Common myeloid progenitor, CD34-positive (primary cell): ENCODE data around the gene DOCK1.

Experiments
- CTCF ChIA-PET: fragments of 350-600 bp; sonication (Branson Sonifier 250); formaldehyde crosslinking; loops from one replicate; lab custom pipeline; 2021; ENCODE audit warnings: antibody characterized with exemption; lab: Charles Lee
- POLR2A ChIA-PET: fragments of 350-600 bp; sonication (Branson Sonifier 250); formaldehyde crosslinking; loops from one replicate; lab custom pipeline; 2021; ENCODE audit warnings: antibody characterized with exemption; lab: Charles Lee
- DNase-seq, 3 donors: peaks; one replicate each; pipeline versions ENCODE4 v3.0.0 to v3.0.0-alpha.2; 2013
- H3K27ac ChIP-seq, 2 experiments: 1 replicate in 1 of 2; 2 replicates in 1 of 2; pipeline ENCODE4 v1.7.0; 2013; ENCODE audit warnings: inconsistent platforms in 2 of 2, low read length in 2 of 2, mild to moderate bottlenecking in 2 of 2, low read depth in 1 of 2, moderate library complexity in 1 of 2; ENCODE audit not compliant: severe bottlenecking in 2 of 2, insufficient read depth in 1 of 2, poor library complexity in 1 of 2
- H3K27me3 ChIP-seq, 5 experiments: replicated peaks in 2 of 5; 1 replicate in 3 of 5; 2 replicates in 2 of 5; pipeline versions ENCODE4 v1.6.1 to v1.7.0; 2013; ENCODE audit warnings: low read length in 4 of 5, mild to moderate bottlenecking in 2 of 5, moderate library complexity in 2 of 5, inconsistent platforms in 1 of 5; ENCODE audit not compliant: insufficient read depth in 5 of 5, control insufficient read depth in 4 of 5
- H3K36me3 ChIP-seq, 4 experiments: 1 replicate in 2 of 4; 2 replicates in 2 of 4; pipeline versions ENCODE4 v1.6.1 to v1.7.0; 2013; ENCODE audit warnings: low read length in 3 of 4, control low read depth in 1 of 4, mild to moderate bottlenecking in 1 of 4; ENCODE audit not compliant: control insufficient read depth in 4 of 4, insufficient read depth in 4 of 4
- H3K4me1 ChIP-seq, 4 experiments: 1 replicate in 3 of 4; 2 replicates in 1 of 4; pipeline versions ENCODE4 v1.6.1 to v1.7.1; 2013; ENCODE audit warnings: low read length in 3 of 4, mild to moderate bottlenecking in 3 of 4, control low read depth in 1 of 4, inconsistent platforms in 1 of 4, moderate library complexity in 1 of 4; ENCODE audit not compliant: control insufficient read depth in 4 of 4, insufficient read depth in 4 of 4; ENCODE audit errors: control extremely low read depth in 1 of 4
- H3K4me3 ChIP-seq, 7 experiments: 1 replicate in 4 of 7; 2 replicates in 3 of 7; pipeline versions ENCODE4 v1.5.1 to v1.7.0; 2013; ENCODE audit warnings: mild to moderate bottlenecking in 7 of 7, low read length in 6 of 7, moderate library complexity in 6 of 7, inconsistent platforms in 2 of 7, low read depth in 2 of 7, control low read depth in 1 of 7; ENCODE audit not compliant: insufficient read depth in 4 of 7, control insufficient read depth in 1 of 7; ENCODE audit errors: extremely low read depth in 1 of 7
- H3K9me3 ChIP-seq, 5 experiments: 1 replicate in 4 of 5; 2 replicates in 1 of 5; pipeline versions ENCODE4 v1.6.1 to v1.7.1; 2013; ENCODE audit warnings: low read length in 4 of 5, mild to moderate bottlenecking in 2 of 5, inconsistent platforms in 1 of 5, low read depth in 1 of 5, moderate library complexity in 1 of 5; ENCODE audit not compliant: control insufficient read depth in 4 of 5, insufficient read depth in 2 of 5; ENCODE audit errors: control extremely low read depth in 1 of 5
- whole genome bisulfite sequencing: methylation state at CpG from one replicate; pipeline ENCODE4 v1.1.5; 2013; ENCODE audit not compliant: insufficient coverage; 5-methylcytosine and 5-hydroxymethylcytosine counted together

The DOCK1 gene

GRCh38 chr10:126949161-126949503 lies 43.9 kb downstream of the DOCK1 start:
- WGBS, result 100% methylated on average over 2 of the region's 4 CpGs
- H3K9me3 ChIP-seq, result peaks cover 0 to 22% (median 7%) of the 10 kb centered on the region in 5 experiments
- H3K36me3 ChIP-seq, result peaks cover 0 to 4% (median under 1%) of the 10 kb centered on the region in 4 experiments
- ChIA-PET CTCF (no interaction called here), POLR2A (no interaction called here)
- no peak overlapping the region for H3K27ac ChIP-seq
- peaks cover 0 to 2% (median 0%) of the 10 kb centered on the region in 4 experiments for H3K4me1 ChIP-seq
- H3K4me3 ChIP-seq, result no peak overlapping the region
- DNase-seq, result no peak
- H3K27me3 ChIP-seq, result no peaks in the 10 kb centered on the region

- H3K27ac ChIP-seq, result no peak overlapping the region
- H3K4me3 ChIP-seq, result no peak overlapping the region
- peaks cover 0 to 4% (median under 1%) of the 10 kb centered on the region in 4 experiments for H3K36me3 ChIP-seq
- CTCF ChIA-PET, result no interaction called here
- no peaks in the 10 kb centered on the region for H3K4me1 ChIP-seq
- no peaks in the 10 kb centered on the region for H3K27me3 ChIP-seq
- peaks cover 0 to 22% (median 7%) of the 10 kb centered on the region in 5 experiments for H3K9me3 ChIP-seq
- POLR2A ChIA-PET, result no interaction called here
- WGBS, result 100% methylated on average over 8 of the region's 8 CpGs
- no peak for DNase-seq
Measured at GRCh38 chr10:126950401-126951105, 45.3 kb downstream of the DOCK1 start.

- ChIA-PET POLR2A (interaction anchor here (0.6 kb wide), 1 partner anchor 822 kb away, joined by 3 read pairs; no protein-coding TSS in a partner anchor), CTCF (no interaction called here)
- H3K9me3 ChIP-seq, result peaks cover 0 to 20% (median 2%) of the 10 kb centered on the region in 5 experiments
- H3K36me3 ChIP-seq, result no peaks in the 10 kb centered on the region
- H3K4me1 ChIP-seq, result no peaks in the 10 kb centered on the region
- no peak overlapping the region for H3K27ac ChIP-seq
- H3K4me3 ChIP-seq, result no peak overlapping the region
- WGBS, result 96% methylated on average over 4 of the region's 5 CpGs
- no peak for DNase-seq
- no peaks in the 10 kb centered on the region for H3K27me3 ChIP-seq
Measured at GRCh38 chr10:126953886-126954285, 48.7 kb downstream of the DOCK1 start.

GRCh38 chr10:126955396-126955795 lies 50.2 kb downstream of the DOCK1 start:
- H3K27ac ChIP-seq, result no peak overlapping the region
- ChIA-PET CTCF (no interaction called here), POLR2A (no interaction called here)
- peaks cover 0 to 2% (median 0%) of the 10 kb centered on the region in 4 experiments for H3K4me1 ChIP-seq
- 97% methylated on average over 8 of the region's 8 CpGs for WGBS
- H3K36me3 ChIP-seq, result no peaks in the 10 kb centered on the region
- H3K27me3 ChIP-seq, result no peaks in the 10 kb centered on the region
- H3K9me3 ChIP-seq, result peaks cover 0 to 20% (median 0%) of the 10 kb centered on the region in 5 experiments
- DNase-seq, result no peak
- H3K4me3 ChIP-seq, result no peak overlapping the region

- peaks cover 0 to 5% (median 3%) of the 10 kb centered on the region in 4 experiments for H3K4me1 ChIP-seq
- 88% methylated on average over 15 of the region's 16 CpGs for WGBS
- no peak overlapping the region for H3K4me3 ChIP-seq
- H3K27me3 ChIP-seq, result no peaks in the 10 kb centered on the region
- ChIA-PET CTCF (no interaction called here), POLR2A (no interaction called here)
- no peak overlapping the region for H3K27ac ChIP-seq
- H3K9me3 ChIP-seq, result peaks cover 0 to 14% (median 0%) of the 10 kb centered on the region in 5 experiments
- DNase-seq, result no peak
- no peaks in the 10 kb centered on the region for H3K36me3 ChIP-seq
Measured at GRCh38 chr10:126955934-126956711, 50.9 kb downstream of the DOCK1 start.

GRCh38 chr10:126956712-126957108 lies 51.5 kb downstream of the DOCK1 start:
- Histone ChIP-seq H3K4me3 (no peak overlapping the region), H3K27me3 (no peaks in the 10 kb centered on the region), H3K9me3 (peaks cover 0 to 8% (median 0%) of the 10 kb centered on the region in 5 experiments), H3K36me3 (no peaks in the 10 kb centered on the region), H3K27ac (no peak overlapping the region), H3K4me1 (peaks cover 0 to 11% (median 4%) of the 10 kb centered on the region in 4 experiments)
- ChIA-PET POLR2A (no interaction called here), CTCF (no interaction called here)
- DNase-seq, result no peak
- 93% methylated on average over 4 of the region's 4 CpGs for WGBS

GRCh38 chr10:126957111-126957510 lies 51.9 kb downstream of the DOCK1 start:
- Histone ChIP-seq H3K27me3 (no peaks in the 10 kb centered on the region), H3K4me3 (no peak overlapping the region), H3K36me3 (no peaks in the 10 kb centered on the region), H3K9me3 (peaks cover 0 to 7% (median 0%) of the 10 kb centered on the region in 5 experiments), H3K27ac (no peak overlapping the region), H3K4me1 (peaks cover 0 to 14% (median 4%) of the 10 kb centered on the region in 4 experiments)
- ChIA-PET POLR2A (no interaction called here), CTCF (no interaction called here)
- 94% methylated on average over 8 of the region's 8 CpGs for WGBS
- DNase-seq, result no peak
